Activated T-cell treated with anti-CD3 and anti-CD28 coated beads for 24 hours (primary cell): ENCODE data around the gene GCNT2.
"Not testable (repeated sequence)": the region's sequence is repeated elsewhere in the genome, so short reads cannot be mapped to it uniquely, and the experiment has no call there.

Experiments used
- DNase-seq: peaks from one replicate; pipeline ENCODE4 v3.0.0-alpha.2; 2020; ENCODE audit warnings: low read depth

Gene GCNT2

GRCh38 chr6:10660431-10661191, 139.5 kb downstream of the GCNT2 start:
- DNase-seq: not testable (repeated sequence)

- DNase-seq: no peak
These were observed 141.1 kb downstream of the GCNT2 start for GRCh38 chr6:10662207-10662606.

- DNase-seq: no peak
These were observed 141.6 kb downstream of the GCNT2 start for GRCh38 chr6:10662742-10663141.

GRCh38 chr6:10665595-10665994, 144.4 kb downstream of the GCNT2 start:
- not testable (repeated sequence) for DNase-seq

- no peak for DNase-seq
These were observed 147.2 kb downstream of the GCNT2 start for GRCh38 chr6:10668126-10668917.

- DNase-seq: no peak
These were observed 155.3 kb downstream of the GCNT2 start for GRCh38 chr6:10676403-10676802.

- no peak for DNase-seq
These were observed 157.3 kb downstream of the GCNT2 start for GRCh38 chr6:10678456-10678855.
